SJSA1 (cell line): ENCODE results near the gene LIN37. TPM values are rescaled to one million over a fixed set of nuclear protein-coding genes. Genes with fewer than 3 reads are reported as not detected.

Source experiments
- DNase-seq, 2 experiments: peaks; one replicate each; pipeline ENCODE4 v3.0.0-alpha.2; 2015 to 2020; ENCODE audit warnings: low spot score in 2 of 2, low read depth in 1 of 2
- H3K27ac ChIP-seq: fragments of 250-450 bp; sonication (Bioruptor Pico); 2 replicates; pipeline ENCODE4 v1.5.1; 2020; ENCODE audit warnings: mild to moderate bottlenecking, moderate library complexity
- H3K27me3 ChIP-seq: fragments of 250-450 bp; sonication (Bioruptor Pico); replicated peaks from 2 replicates; pipeline ENCODE4 v1.5.1; 2020; ENCODE audit warnings: mild to moderate bottlenecking, moderate library complexity
- H3K36me3 ChIP-seq: fragments of 250-450 bp; sonication (Bioruptor Pico); 2 replicates; pipeline ENCODE4 v1.5.1; 2020; ENCODE audit warnings: mild to moderate bottlenecking
- H3K4me1 ChIP-seq: fragments of 250-450 bp; sonication (Bioruptor Pico); replicated peaks from 2 replicates; pipeline ENCODE4 v1.6.1; 2021; ENCODE audit warnings: mild to moderate bottlenecking
- H3K4me3 ChIP-seq: fragments of 250-450 bp; sonication (Bioruptor Pico); 2 replicates; pipeline ENCODE4 v1.5.1; 2020; ENCODE audit warnings: mild to moderate bottlenecking
- H3K9me3 ChIP-seq: fragments of 250-450 bp; sonication (Bioruptor Pico); replicated peaks from 2 replicates; pipeline ENCODE4 v1.5.1; 2020; ENCODE audit warnings: mild to moderate bottlenecking
- total RNA-seq: library from RNA; depleted of rRNA; stranded (reverse); fragments of >200 nt; shearing (Covaris generic); gene quantifications from 2 replicates; pipeline ENCODE4 v1.2.3, GENCODE V29; 2014

LIN37 gene
- total RNA-seq, 1 experiment from 2014 or later = 7.1 TPM

DNA sequence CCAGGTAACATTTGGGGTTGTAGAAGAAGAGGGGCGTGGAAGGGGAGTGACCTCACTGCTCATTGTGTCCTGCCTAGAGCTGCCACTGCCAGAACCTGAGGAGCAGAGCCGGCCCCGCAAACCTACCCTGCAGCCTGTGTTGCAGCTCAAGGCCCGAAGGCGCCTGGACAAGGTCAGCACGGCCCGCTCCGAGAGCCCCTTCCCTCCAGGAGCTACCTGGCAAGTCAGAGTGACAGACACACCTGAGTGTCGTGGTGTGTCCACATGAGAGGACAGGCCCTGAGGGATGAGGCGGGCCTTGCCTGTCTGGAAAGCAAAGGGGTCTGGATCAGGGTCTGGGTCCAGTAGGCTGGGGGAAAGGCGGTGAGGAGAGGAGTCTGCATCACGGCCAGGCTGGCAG is 23.8 kb upstream of the LIN37 start:
- no peaks in the 10 kb centered on the region for H3K27me3 ChIP-seq
- H3K9me3 ChIP-seq = no peaks in the 10 kb centered on the region
- no peak for DNase-seq
- no peak overlapping the region for H3K4me3 ChIP-seq
- H3K4me1 ChIP-seq = no peaks in the 10 kb centered on the region; the same call in 1 of the 2 replicates
- peaks cover 93% of the 10 kb centered on the region for H3K36me3 ChIP-seq
- H3K27ac ChIP-seq = no peak overlapping the region

DNA sequence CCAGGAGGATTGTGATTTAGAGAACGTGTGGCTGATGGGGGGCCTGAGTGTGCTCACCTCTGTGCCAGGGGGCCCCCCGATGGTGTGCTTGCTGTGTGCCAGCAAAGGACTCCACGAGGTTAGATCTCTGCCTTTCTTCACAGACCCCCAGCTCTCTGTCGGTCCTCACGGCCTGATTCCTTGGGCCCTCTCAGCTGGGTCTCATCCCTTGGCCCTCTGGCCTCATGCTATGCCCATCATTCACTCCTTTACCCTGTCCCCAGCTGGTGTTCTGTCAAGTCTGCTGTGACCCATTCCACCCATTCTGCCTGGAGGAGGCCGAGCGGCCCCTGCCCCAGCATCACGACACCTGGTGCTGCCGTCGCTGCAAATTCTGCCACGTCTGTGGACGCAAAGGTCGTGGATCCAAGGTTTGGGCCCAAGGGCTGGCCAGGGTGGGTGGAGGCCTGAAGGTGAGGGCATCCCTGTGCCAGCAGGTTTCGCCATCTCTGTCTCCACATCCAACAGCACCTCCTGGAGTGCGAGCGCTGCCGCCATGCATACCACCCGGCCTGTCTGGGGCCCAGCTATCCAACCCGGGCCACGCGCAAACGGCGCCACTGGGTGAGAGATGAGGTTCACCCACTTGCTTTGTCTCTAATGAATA is 23.0 kb upstream of the LIN37 start:
- H3K4me3 ChIP-seq = no peak overlapping the region
- H3K4me1 ChIP-seq = no peaks in the 10 kb centered on the region
- no peak for DNase-seq
- no peaks in the 10 kb centered on the region for H3K9me3 ChIP-seq
- H3K27me3 ChIP-seq = no peaks in the 10 kb centered on the region
- H3K27ac ChIP-seq = no peak overlapping the region
- peaks cover 94% of the 10 kb centered on the region for H3K36me3 ChIP-seq

DNA sequence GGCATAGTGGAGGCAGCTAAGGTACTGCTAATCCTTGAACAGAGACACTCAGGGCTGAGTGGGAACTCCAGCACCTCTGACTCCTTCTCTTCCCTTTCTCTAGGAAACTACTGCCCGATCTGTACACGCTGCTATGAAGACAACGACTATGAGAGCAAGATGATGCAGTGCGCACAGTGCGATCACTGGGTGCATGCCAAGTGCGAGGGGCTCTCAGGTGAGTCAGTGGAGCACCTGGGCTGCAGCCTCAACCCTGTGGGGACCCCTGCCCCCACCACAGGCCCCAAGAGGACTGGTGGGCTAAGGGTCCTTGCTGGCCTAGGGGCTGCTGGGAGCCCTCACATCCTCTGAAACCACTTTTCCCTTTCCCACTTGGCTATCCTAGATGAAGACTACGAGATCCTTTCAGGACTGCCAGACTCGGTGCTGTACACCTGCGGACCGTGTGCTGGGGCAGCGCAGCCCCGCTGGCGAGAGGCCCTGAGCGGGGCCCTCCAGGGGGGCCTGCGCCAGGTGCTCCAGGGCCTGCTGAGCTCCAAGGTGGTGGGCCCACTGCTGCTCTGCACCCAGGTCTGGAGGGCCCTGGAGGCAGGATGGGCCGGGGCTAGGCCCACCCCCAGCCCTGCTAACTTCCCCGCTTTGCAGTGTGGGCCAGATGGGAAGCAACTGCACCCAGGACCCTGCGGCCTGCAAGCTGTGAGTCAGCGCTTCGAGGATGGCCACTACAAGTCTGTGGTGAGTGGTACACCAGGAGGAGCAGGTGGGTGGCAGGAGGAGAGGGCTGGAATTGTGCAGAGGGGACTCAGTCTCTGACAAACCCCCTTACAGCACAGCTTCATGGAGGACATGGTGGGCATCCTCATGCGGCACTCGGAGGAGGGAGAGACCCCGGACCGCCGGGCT is 21.1 kb upstream of the LIN37 start:
- H3K36me3 ChIP-seq = peaks cover 98% of the 10 kb centered on the region
- no peaks in the 10 kb centered on the region for H3K9me3 ChIP-seq

DNA sequence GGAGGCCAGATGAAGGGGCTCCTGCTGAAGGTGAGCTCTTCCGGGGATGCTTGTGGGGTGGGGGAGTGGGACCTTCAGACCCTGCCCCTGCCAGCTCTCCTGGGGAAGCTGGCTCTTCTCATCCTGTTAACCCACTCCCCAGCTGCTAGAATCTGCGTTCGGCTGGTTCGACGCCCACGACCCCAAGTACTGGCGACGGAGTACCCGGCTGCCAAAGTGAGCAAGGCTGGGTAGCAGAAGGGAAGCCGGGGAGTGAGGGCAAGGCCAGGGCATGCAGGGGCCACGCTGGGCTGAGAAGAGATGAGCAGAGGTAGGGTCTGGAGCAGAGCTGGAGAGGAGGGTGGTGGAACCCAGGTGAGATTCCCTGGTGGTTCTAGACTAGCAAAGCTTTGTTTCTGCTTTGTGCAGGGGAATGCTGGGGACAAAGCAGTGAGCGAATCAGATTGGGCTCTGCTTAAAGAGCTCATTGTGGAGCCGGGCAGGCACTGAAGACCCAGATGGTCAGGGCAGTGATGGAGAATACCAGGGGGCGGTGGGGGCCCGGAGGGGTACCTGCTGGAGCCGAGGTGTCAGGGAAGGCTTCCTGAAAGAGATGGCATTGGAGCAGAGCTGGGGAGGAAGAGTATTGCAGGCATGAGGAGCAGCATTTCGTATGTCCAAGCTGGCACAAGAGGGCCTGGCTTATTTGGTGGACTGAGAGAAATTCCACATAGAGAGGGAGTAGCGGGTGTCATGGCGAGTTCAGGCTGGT is 20.2 kb upstream of the LIN37 start:
- DNase-seq = no peak

More for the DNA sequence above, 21.1 kb upstream of the LIN37 start:
- no peaks in the 10 kb centered on the region for H3K27me3 ChIP-seq
- no peaks in the 10 kb centered on the region for H3K4me1 ChIP-seq
- H3K27ac ChIP-seq = no peak overlapping the region
- H3K4me3 ChIP-seq = no peak overlapping the region
- no peak for DNase-seq

DNA sequence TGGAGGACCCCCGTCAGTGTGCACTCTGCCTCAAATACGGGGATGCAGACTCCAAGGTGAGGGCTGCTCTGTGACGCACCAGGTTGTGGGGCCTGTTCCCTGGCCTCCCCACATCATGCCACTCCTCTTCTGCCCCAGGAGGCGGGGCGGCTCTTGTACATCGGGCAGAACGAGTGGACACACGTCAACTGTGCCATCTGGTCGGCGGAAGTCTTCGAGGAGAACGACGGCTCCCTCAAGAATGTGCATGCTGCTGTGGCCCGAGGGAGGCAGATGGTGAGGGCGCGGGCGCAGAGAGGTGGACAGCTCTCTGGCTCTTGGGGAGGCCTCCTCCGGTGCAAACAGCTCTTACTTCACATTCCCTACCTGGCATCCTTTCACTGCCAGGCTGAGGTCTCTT is 19.4 kb upstream of the LIN37 start:
- Histone ChIP-seq H3K36me3 (peaks cover 95% of the 10 kb centered on the region), H3K9me3 (no peaks in the 10 kb centered on the region), H3K27me3 (no peaks in the 10 kb centered on the region), H3K4me1 (no peaks in the 10 kb centered on the region), H3K27ac (no peak overlapping the region), H3K4me3 (no peak overlapping the region)
- no peak for DNase-seq

More for the DNA sequence above, 20.2 kb upstream of the LIN37 start:
- Histone ChIP-seq H3K36me3 (peaks cover 97% of the 10 kb centered on the region), H3K4me1 (no peaks in the 10 kb centered on the region), H3K4me3 (no peak overlapping the region), H3K9me3 (no peaks in the 10 kb centered on the region), H3K27ac (no peak overlapping the region), H3K27me3 (no peaks in the 10 kb centered on the region)

DNA sequence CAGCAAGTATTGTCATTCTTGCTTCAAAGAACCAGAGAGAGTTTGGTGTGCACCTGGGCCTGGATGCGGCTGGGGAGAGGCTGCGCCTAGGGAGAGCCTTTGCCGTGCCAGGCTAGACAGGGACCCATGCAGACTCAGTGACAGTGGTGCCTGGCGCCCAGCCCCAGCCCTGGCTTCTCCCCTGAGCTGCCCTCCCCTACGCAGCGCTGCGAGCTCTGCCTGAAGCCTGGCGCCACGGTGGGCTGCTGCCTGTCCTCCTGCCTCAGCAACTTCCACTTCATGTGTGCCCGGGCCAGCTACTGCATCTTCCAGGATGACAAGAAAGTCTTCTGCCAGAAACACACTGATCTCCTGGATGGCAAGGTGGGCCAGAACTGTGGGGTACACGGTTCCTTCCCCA is 18.6 kb upstream of the LIN37 start:
- H3K36me3 ChIP-seq = peaks cover 95% of the 10 kb centered on the region

DNA sequence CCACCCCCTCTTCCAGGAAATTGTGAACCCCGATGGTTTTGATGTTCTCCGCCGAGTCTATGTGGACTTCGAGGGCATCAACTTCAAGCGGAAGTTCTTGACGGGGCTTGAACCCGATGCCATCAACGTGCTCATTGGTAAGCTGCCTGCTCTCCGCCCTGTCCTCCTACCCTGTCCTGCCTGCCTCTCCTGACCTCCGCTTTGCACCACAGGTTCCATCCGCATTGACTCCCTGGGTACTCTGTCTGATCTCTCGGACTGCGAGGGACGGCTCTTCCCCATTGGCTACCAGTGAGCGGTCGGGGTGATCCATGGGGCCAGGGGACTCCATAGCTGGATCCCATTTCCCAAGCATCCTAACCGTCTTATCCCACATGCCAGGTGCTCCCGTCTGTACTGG is 18.1 kb upstream of the LIN37 start:
- DNase-seq = no peak
- Histone ChIP-seq H3K27ac (no peak overlapping the region), H3K36me3 (peaks cover 95% of the 10 kb centered on the region), H3K4me3 (no peak overlapping the region), H3K27me3 (no peaks in the 10 kb centered on the region), H3K9me3 (no peaks in the 10 kb centered on the region), H3K4me1 (no peaks in the 10 kb centered on the region)

More for the DNA sequence above, 18.6 kb upstream of the LIN37 start:
- Histone ChIP-seq H3K27ac (no peak overlapping the region), H3K4me1 (no peaks in the 10 kb centered on the region), H3K4me3 (no peak overlapping the region), H3K27me3 (no peaks in the 10 kb centered on the region), H3K9me3 (no peaks in the 10 kb centered on the region)
- DNase-seq = no peak

DNA sequence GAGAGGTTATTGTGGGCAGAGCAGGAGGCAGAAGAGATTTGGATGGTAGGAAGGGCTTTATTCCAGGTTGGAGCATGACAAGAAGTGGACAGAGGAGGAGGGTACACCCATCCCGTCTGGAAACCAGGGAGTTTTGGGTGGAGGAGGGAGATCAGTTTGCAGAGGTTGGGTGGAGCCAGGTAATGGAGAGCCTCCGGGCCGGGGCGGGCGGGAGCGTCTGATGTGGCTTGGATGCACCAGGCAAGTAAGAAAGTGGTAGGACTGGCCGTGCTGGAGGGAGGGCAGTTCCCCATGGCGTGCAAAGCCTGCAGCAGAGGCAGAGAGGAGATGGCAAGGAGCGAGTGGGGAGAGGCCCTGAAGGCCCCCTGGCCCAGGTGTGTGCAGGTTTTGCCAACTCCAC is 17.0 kb upstream of the LIN37 start:
- H3K9me3 ChIP-seq = no peaks in the 10 kb centered on the region
- DNase-seq = no peak
- H3K36me3 ChIP-seq = peaks cover 95% of the 10 kb centered on the region
- no peak overlapping the region for H3K27ac ChIP-seq
- H3K4me1 ChIP-seq = no peaks in the 10 kb centered on the region
- no peaks in the 10 kb centered on the region for H3K27me3 ChIP-seq
- H3K4me3 ChIP-seq = no peak overlapping the region

DNA sequence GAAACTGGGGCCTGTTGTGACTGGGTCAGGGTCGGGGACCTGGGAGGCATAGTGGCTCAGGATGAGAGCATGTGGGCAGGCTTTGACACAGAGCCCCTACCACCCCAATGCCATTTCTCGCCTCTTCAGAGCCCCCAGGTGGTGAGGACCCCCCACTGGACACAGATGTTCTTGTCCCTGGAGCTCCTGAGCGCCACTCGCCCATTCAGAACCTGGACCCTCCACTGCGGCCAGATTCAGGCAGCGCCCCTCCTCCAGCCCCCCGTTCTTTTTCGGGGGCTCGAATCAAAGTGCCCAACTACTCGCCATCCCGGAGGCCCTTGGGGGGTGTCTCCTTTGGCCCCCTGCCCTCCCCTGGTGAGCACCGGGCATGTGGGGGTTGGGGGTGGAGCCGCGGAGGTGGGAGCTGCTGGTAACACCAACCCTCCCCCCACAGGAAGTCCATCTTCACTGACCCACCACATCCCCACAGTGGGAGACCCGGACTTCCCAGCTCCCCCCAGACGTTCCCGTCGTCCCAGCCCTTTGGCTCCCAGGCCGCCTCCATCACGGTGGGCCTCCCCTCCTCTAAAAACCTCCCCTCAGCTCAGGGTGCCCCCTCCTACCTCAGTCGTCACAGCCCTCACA is 16.5 kb upstream of the LIN37 start:
- H3K36me3 ChIP-seq = peaks cover 97% of the 10 kb centered on the region
- H3K27ac ChIP-seq = no peak overlapping the region
- no peaks in the 10 kb centered on the region for H3K4me1 ChIP-seq
- H3K9me3 ChIP-seq = no peaks in the 10 kb centered on the region
- H3K27me3 ChIP-seq = no peaks in the 10 kb centered on the region
- no peak overlapping the region for H3K4me3 ChIP-seq
- no peak for DNase-seq

DNA sequence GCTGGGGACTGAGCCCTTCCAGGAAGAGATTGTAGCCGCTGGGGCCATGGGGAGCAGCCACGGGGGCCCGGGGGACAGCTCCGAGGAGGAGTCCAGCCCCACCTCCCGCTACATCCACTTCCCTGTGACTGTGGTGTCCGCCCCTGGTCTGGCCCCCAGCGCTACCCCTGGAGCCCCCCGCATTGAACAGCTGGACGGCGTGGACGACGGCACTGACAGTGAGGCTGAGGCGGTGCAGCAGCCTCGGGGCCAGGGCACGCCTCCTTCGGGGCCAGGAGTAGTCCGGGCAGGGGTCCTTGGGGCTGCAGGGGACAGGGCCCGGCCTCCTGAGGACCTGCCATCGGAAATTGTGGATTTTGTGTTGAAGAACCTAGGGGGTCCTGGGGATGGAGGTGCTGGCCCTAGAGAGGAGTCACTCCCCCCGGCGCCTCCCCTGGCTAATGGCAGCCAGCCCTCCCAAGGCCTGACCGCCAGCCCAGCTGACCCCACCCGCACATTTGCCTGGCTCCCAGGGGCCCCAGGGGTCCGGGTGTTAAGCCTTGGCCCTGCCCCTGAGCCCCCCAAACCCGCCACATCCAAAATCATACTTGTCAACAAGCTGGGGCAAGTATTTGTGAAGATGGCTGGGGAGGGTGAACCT is 15.7 kb upstream of the LIN37 start:
- Histone ChIP-seq H3K9me3 (no peaks in the 10 kb centered on the region), H3K36me3 (peaks cover 97% of the 10 kb centered on the region), H3K27me3 (no peaks in the 10 kb centered on the region), H3K4me3 (no peak overlapping the region), H3K4me1 (no peaks in the 10 kb centered on the region), H3K27ac (no peak overlapping the region)
- no peak for DNase-seq

DNA sequence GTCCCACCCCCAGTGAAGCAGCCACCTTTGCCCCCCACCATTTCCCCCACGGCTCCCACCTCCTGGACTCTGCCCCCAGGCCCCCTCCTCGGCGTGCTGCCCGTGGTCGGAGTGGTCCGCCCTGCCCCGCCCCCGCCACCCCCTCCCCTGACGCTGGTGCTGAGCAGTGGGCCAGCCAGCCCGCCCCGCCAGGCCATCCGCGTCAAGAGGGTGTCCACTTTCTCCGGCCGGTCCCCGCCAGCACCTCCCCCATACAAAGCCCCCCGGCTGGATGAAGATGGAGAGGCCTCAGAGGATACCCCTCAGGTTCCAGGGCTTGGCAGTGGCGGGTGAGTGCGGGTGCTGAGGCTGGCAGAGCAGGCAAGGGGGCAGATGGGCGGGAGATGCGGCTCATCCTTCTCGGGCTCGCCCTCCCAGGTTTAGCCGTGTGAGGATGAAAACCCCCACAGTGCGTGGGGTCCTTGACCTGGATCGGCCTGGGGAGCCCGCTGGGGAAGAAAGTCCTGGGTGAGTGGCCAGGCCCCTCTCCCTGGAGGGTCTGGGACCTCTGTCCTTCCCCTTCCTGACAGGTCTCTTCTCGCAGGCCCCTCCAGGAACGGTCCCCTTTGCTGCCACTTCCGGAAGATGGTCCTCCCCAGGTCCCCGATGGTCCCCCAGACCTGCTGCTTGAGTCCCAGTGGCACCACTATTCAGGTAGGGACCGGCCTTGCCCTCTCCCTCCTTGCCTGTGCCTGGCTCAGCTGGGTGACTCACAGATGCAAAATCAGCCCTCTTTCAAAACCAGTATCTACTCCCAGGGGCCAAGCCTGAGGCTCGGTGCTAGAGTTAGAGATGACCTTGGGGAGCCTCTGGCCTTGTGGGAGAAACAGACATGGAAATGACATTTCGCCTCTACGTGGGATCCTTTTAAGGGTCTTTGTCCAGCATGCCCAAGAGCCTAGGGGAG is 14.9 kb upstream of the LIN37 start:
- no peak for DNase-seq
- peaks cover 97% of the 10 kb centered on the region for H3K36me3 ChIP-seq
- H3K27me3 ChIP-seq = no peaks in the 10 kb centered on the region
- H3K4me1 ChIP-seq = no peaks in the 10 kb centered on the region
- H3K27ac ChIP-seq = no peak overlapping the region
- H3K4me3 ChIP-seq = no peak overlapping the region
- H3K9me3 ChIP-seq = no peaks in the 10 kb centered on the region

DNA sequence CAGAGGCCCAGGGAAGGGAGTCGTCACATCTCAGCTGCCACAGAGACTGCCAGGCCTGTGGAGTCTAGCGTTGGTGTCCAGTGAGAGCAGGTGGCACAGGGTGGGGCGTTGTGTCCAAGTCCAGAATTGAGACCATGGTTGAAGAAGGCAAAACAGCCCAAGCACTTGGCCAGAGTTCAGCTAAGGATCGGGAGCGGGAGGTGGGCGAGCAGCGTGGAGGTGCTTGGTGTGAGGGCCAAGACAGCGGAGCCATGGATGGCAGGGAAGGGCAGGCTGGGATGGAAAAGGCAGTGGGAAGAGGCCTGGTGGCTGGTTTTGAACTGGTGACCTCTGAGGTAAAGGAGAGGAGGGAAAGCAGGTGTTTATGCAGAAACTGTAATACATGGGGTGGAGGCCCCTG is 14.1 kb upstream of the LIN37 start:
- H3K27me3 ChIP-seq = no peaks in the 10 kb centered on the region
- H3K36me3 ChIP-seq = peaks cover 96% of the 10 kb centered on the region
- DNase-seq = no peak
- H3K9me3 ChIP-seq = no peaks in the 10 kb centered on the region
- no peaks in the 10 kb centered on the region; the same call in 1 of the 2 replicates for H3K4me1 ChIP-seq
- H3K27ac ChIP-seq = no peak overlapping the region
- H3K4me3 ChIP-seq = no peak overlapping the region
